H9 (cell line): ENCODE data around the gene GLRA1. TPM values are rescaled to one million over a fixed set of nuclear protein-coding genes. Genes with fewer than 3 reads are reported as not detected.

Source experiments
- DNase-seq: peaks from one replicate; pipeline ENCODE4 v3.0.0-alpha.2; 2017
- H2AFZ ChIP-seq: one replicate; pipeline ENCODE4 v1.6.1; 2013; ENCODE audit warnings: mild to moderate bottlenecking, low read length, control low read depth, moderate library complexity
- H2AK5ac ChIP-seq: 2 replicates; pipeline ENCODE4 v1.6.1; 2013; ENCODE audit warnings: low read length, control low read depth, mixed read lengths; ENCODE audit not compliant: insufficient read length
- H2BK120ac ChIP-seq: one replicate; pipeline ENCODE4 v1.6.1; 2013; ENCODE audit warnings: low read depth, mild to moderate bottlenecking, low read length, control low read depth, inconsistent platforms; ENCODE audit not compliant: poor library complexity, severe bottlenecking
- H2BK12ac ChIP-seq: 2 replicates; pipeline ENCODE4 v1.6.1; 2013; ENCODE audit warnings: low read length, control low read depth, mixed read lengths, low read depth; ENCODE audit not compliant: insufficient read length
- H2BK15ac ChIP-seq: 2 replicates; pipeline ENCODE4 v1.6.1; 2013; ENCODE audit warnings: low read depth, low read length, control low read depth
- H2BK20ac ChIP-seq: one replicate; pipeline ENCODE4 v1.6.1; 2013; ENCODE audit warnings: low read depth, mild to moderate bottlenecking, low read length, control low read depth, inconsistent platforms; ENCODE audit not compliant: poor library complexity, severe bottlenecking
- H2BK5ac ChIP-seq: 2 replicates; pipeline ENCODE4 v1.6.1; 2013; ENCODE audit warnings: low read length, control low read depth, mixed read lengths; ENCODE audit not compliant: insufficient read length
- H3K14ac ChIP-seq: 2 replicates; pipeline ENCODE4 v1.6.1; 2013; ENCODE audit warnings: low read length, control low read depth; ENCODE audit not compliant: insufficient read depth
- H3K18ac ChIP-seq: 2 replicates; pipeline ENCODE4 v1.6.1; 2013; ENCODE audit warnings: low read depth, mild to moderate bottlenecking, mixed read lengths, low read length, control low read depth; ENCODE audit not compliant: insufficient read length
- H3K23ac ChIP-seq: 2 replicates; pipeline ENCODE4 v1.6.1; 2013; ENCODE audit warnings: low read length, control low read depth, mixed read lengths, low read depth; ENCODE audit not compliant: insufficient read length
- H3K23me2 ChIP-seq: 2 replicates; pipeline ENCODE4 v1.6.1; 2013; ENCODE audit warnings: low read depth, mild to moderate bottlenecking, mixed read lengths, low read length, control low read depth; ENCODE audit not compliant: insufficient read length, poor library complexity, severe bottlenecking
- H3K27ac ChIP-seq: 2 replicates; pipeline ENCODE4 v1.5.1; 2013; ENCODE audit warnings: low read length, control low read depth, mixed read lengths, low read depth; ENCODE audit not compliant: insufficient read length
- H3K27me3 ChIP-seq: 2 replicates; pipeline ENCODE4 v1.6.1; 2013; ENCODE audit warnings: low read length, control low read depth, inconsistent platforms; ENCODE audit not compliant: insufficient read depth
- H3K4ac ChIP-seq: 2 replicates; pipeline ENCODE4 v1.6.1; 2013; ENCODE audit warnings: low read depth, mild to moderate bottlenecking, control low read depth, inconsistent platforms, low read length, moderate library complexity
- H3K4me1 ChIP-seq: 2 replicates; pipeline ENCODE4 v1.6.1; 2013; ENCODE audit warnings: low read length, control low read depth, inconsistent platforms; ENCODE audit not compliant: insufficient read depth
- H3K4me2 ChIP-seq: 2 replicates; pipeline ENCODE4 v1.6.1; 2013; ENCODE audit warnings: low read length, control low read depth, mixed read lengths; ENCODE audit not compliant: insufficient read length, insufficient read depth
- H3K56ac ChIP-seq: 2 replicates; pipeline ENCODE4 v1.6.1; 2013; ENCODE audit warnings: low read depth, mild to moderate bottlenecking, mixed read lengths, low read length, control low read depth; ENCODE audit not compliant: insufficient read length
- H3K79me1 ChIP-seq: 2 replicates; pipeline ENCODE4 v1.6.1; 2013; ENCODE audit warnings: low read depth, mild to moderate bottlenecking, moderate library complexity, low read length, control low read depth, inconsistent platforms; ENCODE audit not compliant: insufficient read depth, poor library complexity, severe bottlenecking
- H3K79me2 ChIP-seq: 2 replicates; pipeline ENCODE4 v1.6.1; 2013; ENCODE audit warnings: low read length, control low read depth, inconsistent platforms; ENCODE audit not compliant: insufficient read depth
- H3K9ac ChIP-seq: 2 replicates; pipeline ENCODE4 v1.6.1; 2013; ENCODE audit warnings: low read length, control low read depth, mixed read lengths; ENCODE audit not compliant: insufficient read length; ENCODE audit errors: extremely low read depth
- H3K9me3 ChIP-seq: one replicate; pipeline ENCODE4 v1.6.1; 2013; ENCODE audit warnings: low read depth, low read length, inconsistent platforms; ENCODE audit not compliant: control insufficient read depth
- H3T11ph ChIP-seq: one replicate; pipeline ENCODE4 v1.6.1; 2013; ENCODE audit warnings: mild to moderate bottlenecking, low read length, control low read depth, inconsistent platforms
- H4K20me1 ChIP-seq: one replicate; pipeline ENCODE4 v1.6.1; 2013; ENCODE audit not compliant: control insufficient read depth, insufficient read length, insufficient read depth
- H4K5ac ChIP-seq: 2 replicates; pipeline ENCODE4 v1.6.1; 2013; ENCODE audit warnings: low read depth, mild to moderate bottlenecking, mixed read lengths, low read length, control low read depth; ENCODE audit not compliant: insufficient read length
- H4K8ac ChIP-seq: replicated peaks from 2 replicates; pipeline ENCODE4 v1.6.1; 2013; ENCODE audit warnings: low read length, control low read depth, mixed read lengths, low read depth; ENCODE audit not compliant: insufficient read length
- H4K91ac ChIP-seq: 2 replicates; pipeline ENCODE4 v1.6.1; 2013; ENCODE audit warnings: low read depth, mild to moderate bottlenecking, moderate library complexity, mixed read lengths, low read length, control low read depth; ENCODE audit not compliant: insufficient read length
- H3K27ac Mint-ChIP-seq, 3 experiments: 2 replicates in 2 of 3; 3 replicates in 1 of 3; pipeline ENCODE4 v1.8.0; 2020 to 2021; ENCODE audit warnings: mixed read lengths in 3 of 3, mild to moderate bottlenecking in 1 of 3, moderate library complexity in 1 of 3
- H3K27me3 Mint-ChIP-seq: 2 replicates; pipeline ENCODE4 v1.8.0; 2021; ENCODE audit warnings: low read depth, mild to moderate bottlenecking, moderate library complexity, mixed read lengths
- H3K36me3 Mint-ChIP-seq, 3 experiments: 2 replicates in 2 of 3; 3 replicates in 1 of 3; pipeline ENCODE4 v1.8.0; 2020 to 2021; ENCODE audit warnings: low read depth in 3 of 3, mixed read lengths in 3 of 3; ENCODE audit not compliant: insufficient read depth in 1 of 3
- H3K4me1 Mint-ChIP-seq, 2 experiments: 2 replicates each; pipeline ENCODE4 v1.8.0; 2020; ENCODE audit warnings: mixed read lengths in 2 of 2
- H3K4me3 Mint-ChIP-seq, 2 experiments: 2 replicates in 1 of 2; 3 replicates in 1 of 2; pipeline ENCODE4 v1.8.0; 2020 to 2021; ENCODE audit warnings: mild to moderate bottlenecking in 2 of 2, mixed read lengths in 2 of 2, moderate library complexity in 1 of 2
- H3K9me3 Mint-ChIP-seq, 2 experiments: 2 replicates in 1 of 2; 3 replicates in 1 of 2; pipeline ENCODE4 v1.8.0; 2020; ENCODE audit warnings: mild to moderate bottlenecking in 2 of 2, mixed read lengths in 2 of 2, moderate library complexity in 1 of 2
- total RNA-seq: library from RNA; stranded (reverse); gene quantifications from 2 replicates; pipeline ENCODE4 v1.2.1, GENCODE V29; 2021
- TF ChIP-seq, protein P1 (sequence below): fragments of 200-600 bp; sonication (generic); conservative IDR thresholded peaks from 3 replicates; pipeline ENCODE4 v1.8.0; 2021; ENCODE audit warnings: antibody characterized with exemption, mild to moderate bottlenecking

Gene GLRA1
- total RNA-seq, 1 experiment from 2014 or later, result not detected

DNA sequence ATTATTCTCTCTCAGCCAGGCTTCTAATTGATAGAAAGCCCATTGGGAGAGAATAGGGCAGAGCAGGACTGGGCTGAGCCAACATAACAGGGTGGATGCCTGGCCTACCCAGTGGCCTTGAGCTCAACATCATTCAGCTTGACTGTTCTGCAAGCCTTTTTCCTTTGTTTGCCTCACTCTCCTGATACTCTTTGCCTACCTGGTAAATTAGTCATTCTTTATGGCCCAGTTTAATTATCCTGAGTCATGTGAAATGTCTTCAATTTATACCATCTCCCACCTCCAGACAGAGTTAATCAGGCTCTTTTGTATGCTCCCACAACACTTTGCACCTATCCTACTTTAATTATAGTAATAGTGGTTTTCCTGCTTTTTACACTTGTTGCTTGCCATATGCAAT is 13.6 kb downstream of the GLRA1 start:
- Mint-ChIP-seq H3K4me1 (peaks cover 13 to 20% of the 10 kb centered on the region in 2 experiments), H3K4me3 (no peak overlapping the region), H3K27ac (no peak overlapping the region), H3K36me3 (no peaks in the 10 kb centered on the region), H3K9me3 (no peaks in the 10 kb centered on the region; a peak in 2 of 5 replicates), H3K27me3 (peaks cover 100% of the 10 kb centered on the region)
- Histone ChIP-seq H4K91ac (no peak overlapping the region), H2BK20ac (no peak overlapping the region), H3K4me1 (no peaks in the 10 kb centered on the region; the same call in 1 of the 2 replicates), H2BK15ac (no peak overlapping the region), H3K79me2 (no peaks in the 10 kb centered on the region), H2BK5ac (no peak overlapping the region), H3K9ac (no peak overlapping the region), H2AFZ (no peak overlapping the region), H3K14ac (no peak overlapping the region), H3K4me2 (no peak overlapping the region), H4K8ac (no peak overlapping the region), H4K20me1 (no peaks in the 10 kb centered on the region), H3K27ac (no peak overlapping the region), H3K9me3 (no peaks in the 10 kb centered on the region), H4K5ac (no peak overlapping the region), H2AK5ac (no peak overlapping the region), H3K27me3 (peaks cover 15% of the 10 kb centered on the region; the same call in 1 of the 2 replicates), H3K18ac (no peak overlapping the region), H3K23me2 (no peaks in the 10 kb centered on the region), H3K56ac (no peak overlapping the region), H3T11ph (no peak overlapping the region), H3K4ac (no peak overlapping the region), H2BK12ac (no peak overlapping the region), H2BK120ac (no peak overlapping the region), H3K79me1 (no peaks in the 10 kb centered on the region), H3K23ac (no peak overlapping the region)
- TF ChIP-seq, protein P1, sequence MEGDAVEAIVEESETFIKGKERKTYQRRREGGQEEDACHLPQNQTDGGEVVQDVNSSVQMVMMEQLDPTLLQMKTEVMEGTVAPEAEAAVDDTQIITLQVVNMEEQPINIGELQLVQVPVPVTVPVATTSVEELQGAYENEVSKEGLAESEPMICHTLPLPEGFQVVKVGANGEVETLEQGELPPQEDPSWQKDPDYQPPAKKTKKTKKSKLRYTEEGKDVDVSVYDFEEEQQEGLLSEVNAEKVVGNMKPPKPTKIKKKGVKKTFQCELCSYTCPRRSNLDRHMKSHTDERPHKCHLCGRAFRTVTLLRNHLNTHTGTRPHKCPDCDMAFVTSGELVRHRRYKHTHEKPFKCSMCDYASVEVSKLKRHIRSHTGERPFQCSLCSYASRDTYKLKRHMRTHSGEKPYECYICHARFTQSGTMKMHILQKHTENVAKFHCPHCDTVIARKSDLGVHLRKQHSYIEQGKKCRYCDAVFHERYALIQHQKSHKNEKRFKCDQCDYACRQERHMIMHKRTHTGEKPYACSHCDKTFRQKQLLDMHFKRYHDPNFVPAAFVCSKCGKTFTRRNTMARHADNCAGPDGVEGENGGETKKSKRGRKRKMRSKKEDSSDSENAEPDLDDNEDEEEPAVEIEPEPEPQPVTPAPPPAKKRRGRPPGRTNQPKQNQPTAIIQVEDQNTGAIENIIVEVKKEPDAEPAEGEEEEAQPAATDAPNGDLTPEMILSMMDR, result no peak
- DNase-seq, result no peak
